Hepatocyte (in vitro differentiated cells): ENCODE data around the gene GABBR2. TPM values are rescaled to one million over a fixed set of nuclear protein-coding genes. Genes with fewer than 3 reads are reported as not detected.

Experiments
- DNase-seq: peaks from one replicate; pipeline ENCODE4 v3.0.0-alpha.2; 2016; ENCODE audit warnings: low spot score
- H2AFZ ChIP-seq: fragments of 200-600 bp; sonication (generic); 2 replicates; pipeline ENCODE4 v1.6.0; 2016; ENCODE audit warnings: antibody characterized with exemption, mild to moderate bottlenecking
- H3K27ac ChIP-seq: fragments of 200-600 bp; sonication (generic); 2 replicates; pipeline ENCODE4 v1.5.1; 2016; ENCODE audit warnings: mild to moderate bottlenecking
- H3K27me3 ChIP-seq: fragments of 200-600 bp; sonication (generic); 2 replicates; pipeline ENCODE4 v1.6.1; 2016
- H3K36me3 ChIP-seq: fragments of 200-600 bp; sonication (generic); replicated peaks from 2 replicates; pipeline ENCODE4 v1.5.1; 2016; ENCODE audit warnings: low read depth; ENCODE audit not compliant: insufficient read depth
- H3K4me1 ChIP-seq: fragments of 200-600 bp; sonication (generic); 2 replicates; pipeline ENCODE4 v1.5.1; 2016; ENCODE audit warnings: mild to moderate bottlenecking, moderate library complexity; ENCODE audit not compliant: insufficient read depth
- H3K4me2 ChIP-seq: fragments of 200-600 bp; sonication (generic); 2 replicates; pipeline ENCODE4 v1.6.0; 2016
- H3K4me3 ChIP-seq: fragments of 200-600 bp; sonication (generic); 2 replicates; pipeline ENCODE4 v1.5.1; 2016; ENCODE audit warnings: mild to moderate bottlenecking
- H3K79me2 ChIP-seq: fragments of 200-600 bp; sonication (generic); 2 replicates; pipeline ENCODE4 v1.6.0; 2017; ENCODE audit warnings: mild to moderate bottlenecking
- H3K9me2 ChIP-seq: fragments of 200-600 bp; sonication (generic); replicated peaks from 2 replicates; pipeline ENCODE4 v1.6.0; 2017; ENCODE audit warnings: mild to moderate bottlenecking; ENCODE audit not compliant: insufficient read depth
- H3K9me3 ChIP-seq: fragments of 200-600 bp; sonication (generic); 2 replicates; pipeline ENCODE4 v1.5.1; 2016; ENCODE audit warnings: low read depth, mild to moderate bottlenecking
- H4K20me1 ChIP-seq: fragments of 200-600 bp; sonication (generic); 2 replicates; pipeline ENCODE4 v1.6.0; 2016; ENCODE audit warnings: mild to moderate bottlenecking; ENCODE audit not compliant: insufficient read depth, poor library complexity, severe bottlenecking
- CTCF ChIP-seq: fragments of 200-600 bp; sonication (generic); IDR thresholded peaks from 2 replicates; pipeline ENCODE4 v1.5.1; 2016; ENCODE audit warnings: antibody characterized with exemption, mild to moderate bottlenecking; ENCODE audit not compliant: poor library complexity
- EZH2 ChIP-seq: fragments of 200-600 bp; sonication (generic); IDR thresholded peaks from 2 replicates; pipeline ENCODE4 v1.6.1; 2016; ENCODE audit warnings: antibody characterized with exemption, mild to moderate bottlenecking, borderline replicate concordance
- EZH2phosphoT487 ChIP-seq: fragments of 200-600 bp; sonication (generic); IDR thresholded peaks from one replicate; pipeline ENCODE4 v1.6.1; 2018; ENCODE audit warnings: antibody characterized with exemption, mild to moderate bottlenecking, low read depth, moderate library complexity; ENCODE audit not compliant: unreplicated experiment, severe bottlenecking
- WGBS: methylation state at CpG from one replicate; pipeline ENCODE4 v1.1.6; 2016; ENCODE audit warnings: low lambda C conversion rate; ENCODE audit errors: missing lambda C conversion rate; 5-methylcytosine and 5-hydroxymethylcytosine counted together
- polyA plus RNA-seq: library from polyadenylated mRNA; unstranded; fragments of >200 nt; fragmentation: Nextera tagmentation; extraction: Ambion mirVana; gene quantifications from 2 replicates; pipeline ENCODE4 v1.2.1, GENCODE V29; 2016
- total RNA-seq: library from RNA; depleted of rRNA; stranded (reverse); fragments of >200 nt; gene quantifications from 2 replicates; pipeline ENCODE4 v1.2.3, GENCODE V29; 2014

Gene GABBR2
- total and polyA plus RNA-seq, 2 experiments from 2014 or later = 0.20 to 0.28 TPM

GRCh38 chr9:98445576-98445975 lies 263.2 kb downstream of the GABBR2 start:
- Histone ChIP-seq H3K4me2 (no peak overlapping the region), H3K9me3 (no peaks in the 10 kb centered on the region), H3K27me3 (peaks cover 7% of the 10 kb centered on the region), H3K79me2 (no peaks in the 10 kb centered on the region), H4K20me1 (no peaks in the 10 kb centered on the region), H3K4me1 (no peaks in the 10 kb centered on the region), H3K4me3 (no peak overlapping the region), H3K36me3 (no peaks in the 10 kb centered on the region), H3K27ac (no peak overlapping the region), H3K9me2 (no peaks in the 10 kb centered on the region), H2AFZ (no peak overlapping the region)
- TF ChIP-seq CTCF (no peak), EZH2 (no peak), EZH2phosphoT487 (no peak)
- DNase-seq = no peak
- WGBS = 88% methylated on average over 1 of the region's 1 CpG

GRCh38 chr9:98444601-98445000 lies 264.1 kb downstream of the GABBR2 start:
- H3K4me1 ChIP-seq = no peaks in the 10 kb centered on the region
- H3K36me3 ChIP-seq = no peaks in the 10 kb centered on the region
- H3K4me2 ChIP-seq = no peak overlapping the region
- H4K20me1 ChIP-seq = no peaks in the 10 kb centered on the region
- TF ChIP-seq CTCF = no peak
- no peak for TF ChIP-seq EZH2phosphoT487
- H2AFZ ChIP-seq = no peak overlapping the region
- H3K27me3 ChIP-seq = peaks cover 10% of the 10 kb centered on the region
- H3K79me2 ChIP-seq = no peaks in the 10 kb centered on the region
- no peak overlapping the region for H3K4me3 ChIP-seq
- WGBS = 96% methylated on average over 13 of the region's 13 CpGs
- no peak overlapping the region for H3K27ac ChIP-seq
- no peaks in the 10 kb centered on the region for H3K9me3 ChIP-seq
- no peak for DNase-seq
- H3K9me2 ChIP-seq = no peaks in the 10 kb centered on the region

- Histone ChIP-seq H3K79me2 (no peaks in the 10 kb centered on the region), H3K4me3 (no peak overlapping the region), H3K4me1 (no peaks in the 10 kb centered on the region), H3K9me2 (no peaks in the 10 kb centered on the region), H3K9me3 (no peaks in the 10 kb centered on the region), H3K27me3 (peaks cover 10% of the 10 kb centered on the region), H3K27ac (no peak overlapping the region), H4K20me1 (no peaks in the 10 kb centered on the region), H3K4me2 (no peak overlapping the region), H2AFZ (no peak overlapping the region), H3K36me3 (no peaks in the 10 kb centered on the region)
- TF ChIP-seq EZH2 (no peak), CTCF (no peak)
- WGBS = 50% methylated on average over 2 of the region's 2 CpGs
- no peak for DNase-seq
Measured at GRCh38 chr9:98442541-98442940, 266.2 kb downstream of the GABBR2 start.

GRCh38 chr9:98442114-98442513 lies 266.6 kb downstream of the GABBR2 start:
- Histone ChIP-seq H2AFZ (no peak overlapping the region), H3K79me2 (no peaks in the 10 kb centered on the region), H3K4me3 (no peak overlapping the region), H3K27ac (no peak overlapping the region), H4K20me1 (no peaks in the 10 kb centered on the region), H3K4me1 (no peaks in the 10 kb centered on the region), H3K9me2 (no peaks in the 10 kb centered on the region), H3K9me3 (no peaks in the 10 kb centered on the region), H3K27me3 (peaks cover 10% of the 10 kb centered on the region), H3K4me2 (no peak overlapping the region), H3K36me3 (no peaks in the 10 kb centered on the region)
- no peak for DNase-seq
- 64% methylated on average over 3 of the region's 3 CpGs for WGBS
- no peak for TF ChIP-seq EZH2phosphoT487
- no peak for TF ChIP-seq CTCF
- no peak for TF ChIP-seq EZH2
